Astrocyte of the cerebellum (primary cell): ENCODE measurements around the gene RPL13A.
A peak's percentile ranks its signal among the peaks of the same experiment; 100 is the strongest.

ENCODE experiments used
- DNase-seq: peaks from one replicate; pipeline ENCODE4 v3.0.0-alpha.2; 2011; ENCODE audit warnings: low read depth
- H3K4me3 ChIP-seq: 2 replicates; pipeline ENCODE4 v1.5.1; 2011; ENCODE audit warnings: mild to moderate bottlenecking, low read depth, low read length, moderate library complexity
- CTCF ChIP-seq: IDR thresholded peaks from 2 replicates; pipeline ENCODE4 v1.5.1; 2012; ENCODE audit warnings: low read length, low read depth, moderate library complexity, mild to moderate bottlenecking; ENCODE audit errors: missing control alignments
- in situ Hi-C: cut with HindIII; loops from 2 replicates; pipeline ENCODE4 v1.10.0; 2017; ENCODE audit warnings: low sequenced_read_pairs

Gene RPL13A

GRCh38 chr19:49489601-49490167 is 2.3 kb downstream of the RPL13A start:
- DNase-seq: no peak
- peak overlapping the region; percentile 97 for H3K4me3 ChIP-seq
- no peak for TF ChIP-seq CTCF
- in situ Hi-C loops: no loop called here

GRCh38 chr19:49490287-49491029 is 3.0 kb downstream of the RPL13A start:
- H3K4me3 ChIP-seq: peak overlapping the region; percentile 97
- in situ Hi-C loops: no loop called here
- no peak for TF ChIP-seq CTCF
- no peak for DNase-seq

GRCh38 chr19:49491030-49491803 is 3.8 kb downstream of the RPL13A start:
- no peak overlapping the region for H3K4me3 ChIP-seq
- TF ChIP-seq CTCF: no peak
- in situ Hi-C loops: no loop called here
- no peak for DNase-seq

- no peak for DNase-seq
- in situ Hi-C loops: no loop called here
- no peak for TF ChIP-seq CTCF
- H3K4me3 ChIP-seq: no peak overlapping the region
Observed at GRCh38 chr19:49491804-49492572, 4.6 kb downstream of the RPL13A start.

GRCh38 chr19:49492573-49493405 is 5.4 kb downstream of the RPL13A start:
- in situ Hi-C loops: no loop called here
- no peak overlapping the region for H3K4me3 ChIP-seq
- TF ChIP-seq CTCF: no peak
- DNase-seq: no peak

- in situ Hi-C loops: no loop called here
- TF ChIP-seq CTCF: no peak
- DNase-seq: no peak
- H3K4me3 ChIP-seq: peak overlapping the region; percentile 90
Observed at GRCh38 chr19:49496574-49497008, 9.2 kb downstream of the RPL13A start.
